A549 (cell line): ENCODE results near the gene SUDS3. TPM values are rescaled to one million over a fixed set of nuclear protein-coding genes. Genes with fewer than 3 reads are reported as not detected.
"Not testable (repeated sequence)": the region's sequence is repeated elsewhere in the genome, so short reads cannot be mapped to it uniquely, and the experiment has no call there.

Experiments
- ATAC-seq, 2 experiments: fragments of 200-7000 bp in 1 of 2; fragments of >200 bp in 1 of 2; cut with Nextera tagmentation in 1 of 2; cut with Tn5 transposase in 1 of 2; 3 replicates each; pipeline versions ENCODE4 v1.8.0 to v1.9.1; 2018 to 2020; ENCODE audit warnings: mild to moderate bottlenecking in 1 of 2, moderate library complexity in 1 of 2
- CTCF ChIA-PET: fragments of 300-600 bp; sonication (Branson Sonifier 250); formaldehyde crosslinking; extraction: SDS; loops from one replicate; lab custom pipeline; 2021; ENCODE audit warnings: antibody characterized with exemption, inconsistent platforms; lab: Yijun Ruan, JAX
- POLR2A ChIA-PET: fragments of 350-600 bp; formaldehyde crosslinking; extraction: SDS; loops from one replicate; lab custom pipeline; 2021; ENCODE audit warnings: antibody characterized with exemption, inconsistent platforms; lab: Yijun Ruan, JAX
- DNase-seq, 2 experiments: peaks; one replicate each; pipeline versions ENCODE4 v3.0.0 to v3.0.0-alpha.2; 2011 to 2016; ENCODE audit warnings: low read depth in 1 of 2, low spot score in 1 of 2
- FAIRE-seq: peaks from 2 replicates; lab custom pipeline; 2011; peaks lifted over from hg19 to GRCh38; lab: Jason Lieb, UNC
- H3K27ac ChIP-seq, 2 experiments: fragments of >200 bp; sonication (Bioruptor Twin); formaldehyde crosslinking; 3 replicates each; pipeline ENCODE4 v1.5.1; 2016 to 2017
- H3K4me1 ChIP-seq: fragments of >200 bp; sonication (Bioruptor Twin); formaldehyde crosslinking; 3 replicates; pipeline ENCODE4 v1.6.1; 2016
- H3K4me2 ChIP-seq: fragments of >200 bp; sonication (Bioruptor Twin); formaldehyde crosslinking; 3 replicates; pipeline ENCODE4 v1.6.1; 2016
- H3K4me3 ChIP-seq: fragments of >200 bp; sonication (Bioruptor Twin); formaldehyde crosslinking; 3 replicates; pipeline ENCODE4 v1.5.1; 2016
- H3K9me3 ChIP-seq: fragments of >200 bp; sonication (Bioruptor Twin); formaldehyde crosslinking; 3 replicates; pipeline ENCODE4 v1.6.1; 2016
- E2F6 ChIP-seq: IDR thresholded peaks from 2 replicates; pipeline ENCODE4 v1.6.1; 2012; ENCODE audit warnings: low read depth, borderline replicate concordance
- ELK1 ChIP-seq: fragments of 150-350 bp; IDR thresholded peaks from 2 replicates; pipeline ENCODE4 v1.6.1; 2014; ENCODE audit warnings: low read depth, mild to moderate bottlenecking, low read length
- EP300 ChIP-seq, 2 experiments: fragments of >200 bp; sonication (Bioruptor Twin); formaldehyde crosslinking; IDR thresholded peaks; 2 replicates in 1 of 2; 3 replicates in 1 of 2; pipeline ENCODE4 v1.6.1; 2016 to 2017
- ESRRA ChIP-seq: fragments of 150-350 bp; IDR thresholded peaks from 2 replicates; pipeline ENCODE4 v1.6.1; 2014; ENCODE audit warnings: mild to moderate bottlenecking, low read length, borderline replicate concordance
- FOSL2 ChIP-seq, 2 experiments: fragments of 450-650 bp in 1 of 2; fragments of >200 bp in 1 of 2; sonication (Bioruptor Twin) in 1 of 2; formaldehyde crosslinking; IDR thresholded peaks; 2 replicates each; pipeline versions ENCODE4 v1.5.0 to v1.6.1; 2016 to 2020; ENCODE audit warnings: mild to moderate bottlenecking in 1 of 2, moderate library complexity in 1 of 2
- HEYL ChIP-seq: fragments of 250-450 bp; sonication (Bioruptor Pico); IDR thresholded peaks from 2 replicates; pipeline ENCODE4 v1.8.0; 2021; ENCODE audit warnings: mild to moderate bottlenecking, moderate library complexity
- HOXA7 ChIP-seq: fragments of 250-450 bp; sonication (Bioruptor Pico); IDR thresholded peaks from 2 replicates; pipeline ENCODE4 v1.5.0; 2020; ENCODE audit warnings: mild to moderate bottlenecking, moderate library complexity
- HOXB13 ChIP-seq: fragments of 250-450 bp; sonication (Bioruptor Pico); IDR thresholded peaks from 2 replicates; pipeline ENCODE4 v1.5.0; 2020; ENCODE audit warnings: low read depth, mild to moderate bottlenecking, moderate library complexity
- HOXB5 ChIP-seq: fragments of 250-450 bp; sonication (Bioruptor Pico); IDR thresholded peaks from 2 replicates; pipeline ENCODE4 v1.5.0; 2020; ENCODE audit warnings: mild to moderate bottlenecking, moderate library complexity
- JUNB ChIP-seq: fragments of >200 bp; sonication (Bioruptor Twin); formaldehyde crosslinking; IDR thresholded peaks from 2 replicates; pipeline ENCODE4 v1.6.1; 2016
- KDM1A ChIP-seq: fragments of 200-600 bp; sonication (generic); IDR thresholded peaks from 2 replicates; pipeline ENCODE4 v1.6.1; 2016; ENCODE audit warnings: low read depth, mild to moderate bottlenecking
- MAFK ChIP-seq: fragments of 450-650 bp; IDR thresholded peaks from 2 replicates; pipeline ENCODE4 v1.6.1; 2014; ENCODE audit not compliant: partially characterized antibody
- NPAS2 ChIP-seq: fragments of 250-450 bp; sonication (Bioruptor Pico); IDR thresholded peaks from 2 replicates; pipeline ENCODE4 v1.8.0; 2022; ENCODE audit warnings: mild to moderate bottlenecking, moderate library complexity, borderline replicate concordance
- RARB ChIP-seq: fragments of 250-450 bp; sonication (Bioruptor Pico); IDR thresholded peaks from 2 replicates; pipeline ENCODE4 v1.8.0; 2021; ENCODE audit warnings: mild to moderate bottlenecking, moderate library complexity
- RCOR1 ChIP-seq: fragments of 150-350 bp; IDR thresholded peaks from 2 replicates; pipeline ENCODE4 v1.6.1; 2014; ENCODE audit warnings: antibody characterized with exemption, low read length, low read depth
- RNF2 ChIP-seq: fragments of 200-600 bp; sonication (generic); IDR thresholded peaks from 2 replicates; pipeline ENCODE4 v1.6.1; 2016; ENCODE audit warnings: low read depth, mild to moderate bottlenecking, antibody characterized with exemption, moderate library complexity, borderline replicate concordance
- SMC3 ChIP-seq: fragments of >200 bp; sonication (Bioruptor Twin); formaldehyde crosslinking; IDR thresholded peaks from 3 replicates; pipeline ENCODE4 v1.6.1; 2018; ENCODE audit warnings: inconsistent platforms
- SREBF2 ChIP-seq: fragments of 450-650 bp; IDR thresholded peaks from 2 replicates; pipeline ENCODE4 v1.6.1; 2014; ENCODE audit warnings: mild to moderate bottlenecking, moderate library complexity
- ZC3H11A ChIP-seq: fragments of 450-650 bp; IDR thresholded peaks from 2 replicates; pipeline ENCODE4 v1.6.1; 2014; ENCODE audit warnings: antibody characterized with exemption, mild to moderate bottlenecking
- WGBS: methylation state at CpG from one replicate; pipeline ENCODE4 v1.1.6; 2017; ENCODE audit errors: missing lambda C conversion rate; 5-methylcytosine and 5-hydroxymethylcytosine counted together
- polyA plus RNA-seq, 4 experiments: library from polyadenylated mRNA; depleted of rRNA in 3 of 4; stranded (reverse); fragments of >200 nt; fragmentation: RNase III in 1 of 4; extraction: RNeasy Plus Mini Kit Qiagen cat#74134 plus additional on column Dnase treatment in 1 of 4; gene quantifications; 2 replicates in 3 of 4; 3 replicates in 1 of 4; pipeline ENCODE4 v1.2.3, GENCODE V29; 2011 to 2017
- TF ChIP-seq, protein P1 (sequence below): fragments of >200 bp; sonication (Bioruptor Twin); formaldehyde crosslinking; IDR thresholded peaks from 2 replicates; pipeline ENCODE4 v1.6.1; 2016
- TF ChIP-seq, protein P2 (sequence below): fragments of >200 bp; sonication (Bioruptor Twin); formaldehyde crosslinking; IDR thresholded peaks from 3 replicates; pipeline ENCODE4 v1.6.1; 2016
- TF ChIP-seq, protein P3 (sequence below): fragments of >200 bp; sonication (Bioruptor Twin); formaldehyde crosslinking; IDR thresholded peaks from 3 replicates; pipeline ENCODE4 v1.5.1; 2016

The SUDS3 gene
- polyA plus RNA-seq, 2 of the 4 experiments (the other 2 are of a cell fraction): 20.3 to 36.5 TPM

DNA sequence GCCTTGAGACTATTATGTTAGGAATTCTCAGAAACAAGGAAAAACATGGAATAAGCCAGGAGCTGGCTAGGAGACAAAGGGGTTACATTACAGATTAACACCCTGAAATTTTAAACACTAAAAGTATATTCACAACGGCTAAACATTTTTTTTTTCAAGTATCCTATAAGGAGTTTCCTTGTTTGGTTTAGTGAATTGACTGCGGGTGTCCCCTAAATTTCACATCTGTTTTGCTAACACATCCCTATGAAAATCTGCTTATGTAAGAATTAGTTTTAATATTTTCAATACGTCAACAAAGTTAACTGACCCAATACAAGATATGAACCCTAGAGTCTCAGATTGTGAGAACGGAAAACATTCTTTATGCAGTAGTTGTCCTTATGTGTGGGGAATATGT, 22.6 kb upstream of the SUDS3 start:
- H3K27ac ChIP-seq: no peak overlapping the region
- H3K9me3 ChIP-seq: no peaks in the 10 kb centered on the region
- H3K4me3 ChIP-seq: no peak overlapping the region
- ChIA-PET CTCF (interaction anchor here (0.7 to 1.4 kb wide), 3 partner anchors 8 to 79 kb away, joined by 3 to 4 read pairs (median 3); no protein-coding TSS in a partner anchor), POLR2A (no interaction called here)
- ATAC-seq: no peak
- DNase-seq: no peak
- H3K4me1 ChIP-seq: peaks cover 33% of the 10 kb centered on the region
- no peak for TF ChIP-seq HOXB5
- TF ChIP-seq, protein P1, sequence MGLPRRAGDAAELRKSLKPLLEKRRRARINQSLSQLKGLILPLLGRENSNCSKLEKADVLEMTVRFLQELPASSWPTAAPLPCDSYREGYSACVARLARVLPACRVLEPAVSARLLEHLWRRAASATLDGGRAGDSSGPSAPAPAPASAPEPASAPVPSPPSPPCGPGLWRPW: no peak
- TF ChIP-seq ESRRA: no peak
- no peak for TF ChIP-seq ELK1
- TF ChIP-seq HOXB13 (CRISPR knock-in tag): no peak
- WGBS: 68% methylated on average over 4 of the region's 4 CpGs
- no peak overlapping the region for H3K4me2 ChIP-seq
- FAIRE-seq: no peak

DNA sequence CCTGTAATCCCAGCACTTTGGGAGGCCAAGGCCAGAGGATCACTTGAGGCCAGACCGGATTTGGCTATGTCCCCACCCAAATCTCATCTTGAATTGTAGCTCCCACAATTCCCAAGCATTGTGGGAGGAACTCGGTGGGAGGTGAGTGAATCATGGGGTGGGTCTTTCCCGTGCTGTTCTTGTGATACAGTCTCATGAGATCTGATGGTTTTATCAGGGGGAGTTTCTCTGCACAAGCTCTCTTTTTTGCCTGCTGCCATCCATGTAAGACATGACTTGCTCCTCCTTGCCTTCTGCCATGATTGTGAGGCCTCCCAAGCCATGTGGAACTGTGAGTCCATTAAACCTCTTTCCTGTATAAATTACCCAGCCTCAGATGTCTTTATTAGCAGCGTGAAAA, 21.9 kb upstream of the SUDS3 start:
- 84% methylated on average over 4 of the region's 4 CpGs for WGBS
- ATAC-seq, H3K4me3 ChIP-seq, DNase-seq, H3K4me2 ChIP-seq, POLR2A ChIA-PET, FAIRE-seq, H3K27ac ChIP-seq, H3K9me3 ChIP-seq: not testable (repeated sequence)
- H3K4me1 ChIP-seq: peaks cover 40% of the 10 kb centered on the region
- CTCF ChIA-PET: interaction anchor here (1.4 to 5.8 kb wide), 3 partner anchors 9 to 23 kb away, joined by 3 to 38 read pairs (median 6); partner anchors contain the start of gene SUDS3

DNA sequence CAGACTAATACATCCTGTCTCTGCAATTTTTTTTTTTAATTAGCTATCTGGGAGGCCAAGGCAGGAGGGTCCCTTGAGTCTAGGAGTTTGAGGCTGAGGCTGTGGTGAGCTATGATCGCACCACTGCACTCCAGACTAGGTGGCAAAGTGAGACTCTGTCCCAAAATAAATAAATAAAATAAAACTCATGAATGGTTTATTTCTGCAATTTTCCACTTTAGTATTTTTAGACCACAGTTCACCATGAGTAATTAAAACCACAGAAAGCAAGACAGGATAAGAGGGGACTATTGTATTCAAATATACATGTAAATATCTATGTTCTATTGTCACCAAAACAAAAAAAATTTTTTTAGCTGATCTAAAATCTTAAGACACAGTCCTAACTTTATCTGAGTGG, 21.5 kb upstream of the SUDS3 start:
- H3K9me3 ChIP-seq: no peaks in the 10 kb centered on the region
- H3K4me1 ChIP-seq: peaks cover 40% of the 10 kb centered on the region
- FAIRE-seq (no peak), ATAC-seq (no peak), DNase-seq (no peak)
- CTCF ChIA-PET: interaction anchor here (2.2 to 5.8 kb wide), 2 partner anchors 21 to 23 kb away, joined by 6 to 38 read pairs; partner anchors contain the start of gene SUDS3
- WGBS: 89% methylated on average over 1 of the region's 1 CpG
- no peak overlapping the region for H3K27ac ChIP-seq
- no peak overlapping the region for H3K4me3 ChIP-seq
- TF ChIP-seq SREBF2 (no peak), ZC3H11A (no peak), HOXA7 (CRISPR knock-in tag) (no peak), E2F6 (no peak), KDM1A (no peak), SMC3 (no peak), JUNB (no peak), MAFK (no peak)
- TF ChIP-seq, protein P2, sequence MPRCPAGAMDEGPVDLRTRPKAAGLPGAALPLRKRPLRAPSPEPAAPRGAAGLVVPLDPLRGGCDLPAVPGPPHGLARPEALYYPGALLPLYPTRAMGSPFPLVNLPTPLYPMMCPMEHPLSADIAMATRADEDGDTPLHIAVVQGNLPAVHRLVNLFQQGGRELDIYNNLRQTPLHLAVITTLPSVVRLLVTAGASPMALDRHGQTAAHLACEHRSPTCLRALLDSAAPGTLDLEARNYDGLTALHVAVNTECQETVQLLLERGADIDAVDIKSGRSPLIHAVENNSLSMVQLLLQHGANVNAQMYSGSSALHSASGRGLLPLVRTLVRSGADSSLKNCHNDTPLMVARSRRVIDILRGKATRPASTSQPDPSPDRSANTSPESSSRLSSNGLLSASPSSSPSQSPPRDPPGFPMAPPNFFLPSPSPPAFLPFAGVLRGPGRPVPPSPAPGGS: no peak
- H3K4me2 ChIP-seq: no peak overlapping the region
- POLR2A ChIA-PET: no interaction called here

- H3K4me1 ChIP-seq: peaks cover 45% of the 10 kb centered on the region
- ChIA-PET POLR2A (interaction anchor here (0.6 to 2.6 kb wide), 3 partner anchors 17 to 90 kb away, joined by 3 to 13 read pairs (median 4); partner anchors contain the start of gene TAOK3), CTCF (interaction anchor here (1.1 to 5.8 kb wide), 3 partner anchors 20 to 56 kb away, joined by 3 to 38 read pairs (median 6); partner anchors contain the start of gene SUDS3)
- H3K27ac ChIP-seq: peak overlapping the region; percentile 51 to 68; a peak in 3 of 6 replicates
- DNase-seq (no peak), FAIRE-seq (no peak), ATAC-seq (no peak; a peak in 2 of 6 replicates)
- TF ChIP-seq, protein P3, sequence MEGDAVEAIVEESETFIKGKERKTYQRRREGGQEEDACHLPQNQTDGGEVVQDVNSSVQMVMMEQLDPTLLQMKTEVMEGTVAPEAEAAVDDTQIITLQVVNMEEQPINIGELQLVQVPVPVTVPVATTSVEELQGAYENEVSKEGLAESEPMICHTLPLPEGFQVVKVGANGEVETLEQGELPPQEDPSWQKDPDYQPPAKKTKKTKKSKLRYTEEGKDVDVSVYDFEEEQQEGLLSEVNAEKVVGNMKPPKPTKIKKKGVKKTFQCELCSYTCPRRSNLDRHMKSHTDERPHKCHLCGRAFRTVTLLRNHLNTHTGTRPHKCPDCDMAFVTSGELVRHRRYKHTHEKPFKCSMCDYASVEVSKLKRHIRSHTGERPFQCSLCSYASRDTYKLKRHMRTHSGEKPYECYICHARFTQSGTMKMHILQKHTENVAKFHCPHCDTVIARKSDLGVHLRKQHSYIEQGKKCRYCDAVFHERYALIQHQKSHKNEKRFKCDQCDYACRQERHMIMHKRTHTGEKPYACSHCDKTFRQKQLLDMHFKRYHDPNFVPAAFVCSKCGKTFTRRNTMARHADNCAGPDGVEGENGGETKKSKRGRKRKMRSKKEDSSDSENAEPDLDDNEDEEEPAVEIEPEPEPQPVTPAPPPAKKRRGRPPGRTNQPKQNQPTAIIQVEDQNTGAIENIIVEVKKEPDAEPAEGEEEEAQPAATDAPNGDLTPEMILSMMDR: no peak
- TF ChIP-seq RARB (CRISPR knock-in tag): no peak
- no peak for TF ChIP-seq HEYL (CRISPR knock-in tag)
- TF ChIP-seq RCOR1: no peak
- no peak for TF ChIP-seq RNF2
- TF ChIP-seq SMC3: no peak
- TF ChIP-seq EP300 (IDR thresholded peaks at IDR 0.05): no peak
- no peak for TF ChIP-seq FOSL2 (IDR thresholded peaks at IDR 0.05)
- no peak for TF ChIP-seq FOSL2 (CRISPR knock-in tag; IDR thresholded peaks at IDR 0.05)
- TF ChIP-seq NPAS2 (CRISPR knock-in tag): no peak
- no peak for TF ChIP-seq HOXB5
- TF ChIP-seq E2F6: no peak
- H3K4me2 ChIP-seq: peak overlapping the region; percentile 81
- H3K4me3 ChIP-seq: no peak overlapping the region
- H3K9me3 ChIP-seq: no peaks in the 10 kb centered on the region
- 93% methylated on average over 1 of the region's 1 CpG for WGBS
Observed at GRCh38 chr12:118355843-118356242, 20.5 kb upstream of the SUDS3 start.
